Stimulated activated naive CD8-positive, alpha-beta T cell treated with anti-CD3 and anti-CD28 coated beads, Interleukin-15, amount 100 ng/mL, for 72 hours (primary cell): ENCODE measurements around the gene MPPED2.

Experiments
- ATAC-seq: fragments of 150-1000 bp; cut with Tn5 transposase; 2 replicates; pipeline ENCODE4 v1.10.0; 2021; ENCODE audit warnings: mild to moderate bottlenecking, moderate library complexity
- DNase-seq, 2 donors: peaks; one replicate each; pipeline ENCODE4 v3.0.0; 2021 to 2022
- H3K27ac Mint-ChIP-seq, 2 donors: one replicate each; pipeline ENCODE4 v1.8.0; 2022; ENCODE audit warnings: mild to moderate bottlenecking in 2 of 2, mixed read lengths in 2 of 2, moderate library complexity in 2 of 2
- H3K27me3 Mint-ChIP-seq: one replicate; pipeline ENCODE4 v1.8.0; 2022; ENCODE audit warnings: mixed read lengths
- H3K4me1 Mint-ChIP-seq: one replicate; pipeline ENCODE4 v1.8.0; 2022; ENCODE audit warnings: mild to moderate bottlenecking, mixed read lengths
- H3K4me3 Mint-ChIP-seq, 2 donors: one replicate each; pipeline ENCODE4 v1.8.0; 2022; ENCODE audit warnings: mild to moderate bottlenecking in 2 of 2, mixed read lengths in 2 of 2, moderate library complexity in 1 of 2
- H3K9me3 Mint-ChIP-seq, 2 donors: one replicate each; pipeline ENCODE4 v1.8.0; 2022; ENCODE audit warnings: mixed read lengths in 2 of 2

MPPED2 gene

GRCh38 chr11:30465192-30465591 lies 121.0 kb downstream of the MPPED2 start:
- no peaks in the 10 kb centered on the region for H3K9me3 Mint-ChIP-seq

DNA sequence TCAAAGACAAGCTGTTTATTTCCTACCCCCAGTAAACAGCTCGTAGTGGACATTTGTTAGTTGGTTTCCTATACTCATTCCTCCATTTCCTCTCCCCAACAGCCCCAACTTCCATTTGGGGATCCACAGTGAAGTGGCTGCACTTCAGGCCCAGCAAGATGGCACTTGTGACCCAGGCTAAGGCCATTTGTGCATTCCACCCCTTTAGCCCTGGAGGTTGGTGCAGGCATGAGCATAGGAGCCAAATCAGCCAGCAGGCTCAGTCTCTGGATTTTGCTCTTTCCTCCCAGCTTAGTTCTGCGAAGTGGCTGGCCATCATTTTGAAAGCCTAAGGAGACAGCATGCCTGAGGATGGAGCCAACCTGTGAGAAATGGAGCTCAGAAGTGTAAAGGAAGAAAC lies 122.9 kb downstream of the MPPED2 start:
- Mint-ChIP-seq H3K27ac (no peak overlapping the region), H3K4me3 (no peak overlapping the region), H3K27me3 (peaks cover 21% of the 10 kb centered on the region), H3K4me1 (no peaks in the 10 kb centered on the region), H3K9me3 (no peaks in the 10 kb centered on the region)
- no peak for DNase-seq
- ATAC-seq: no peak

More at GRCh38 chr11:30465192-30465591, 121.0 kb downstream of the MPPED2 start:
- no peaks in the 10 kb centered on the region for H3K4me1 Mint-ChIP-seq
- no peak overlapping the region for H3K4me3 Mint-ChIP-seq
- ATAC-seq: no peak
- no peak overlapping the region for H3K27ac Mint-ChIP-seq
- H3K27me3 Mint-ChIP-seq: peaks cover 21% of the 10 kb centered on the region
- DNase-seq: no peak

DNA sequence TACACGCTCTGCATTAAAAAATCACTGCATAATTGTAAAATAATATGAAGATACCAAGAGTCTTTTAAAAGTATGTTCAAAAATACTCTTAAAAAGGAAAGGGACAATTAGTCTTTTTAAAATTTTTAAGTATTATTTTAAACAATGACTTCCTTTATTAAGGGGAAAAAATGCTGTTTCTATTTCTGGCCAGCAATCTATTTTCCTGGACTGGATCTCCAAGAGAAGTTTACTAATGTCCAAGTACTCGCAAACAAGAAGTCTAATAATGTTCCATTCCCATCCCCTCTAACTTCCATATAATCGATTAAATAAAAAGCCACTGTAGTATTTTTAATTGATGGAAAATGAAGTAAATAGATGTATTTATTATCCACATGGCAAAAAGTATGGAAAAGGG lies 123.7 kb downstream of the MPPED2 start:
- no peak overlapping the region for H3K4me3 Mint-ChIP-seq
- H3K9me3 Mint-ChIP-seq: no peaks in the 10 kb centered on the region
- H3K27me3 Mint-ChIP-seq: peaks cover 21% of the 10 kb centered on the region
- DNase-seq (no peak), ATAC-seq (no peak)
- H3K4me1 Mint-ChIP-seq: no peaks in the 10 kb centered on the region
- no peak overlapping the region for H3K27ac Mint-ChIP-seq

DNA sequence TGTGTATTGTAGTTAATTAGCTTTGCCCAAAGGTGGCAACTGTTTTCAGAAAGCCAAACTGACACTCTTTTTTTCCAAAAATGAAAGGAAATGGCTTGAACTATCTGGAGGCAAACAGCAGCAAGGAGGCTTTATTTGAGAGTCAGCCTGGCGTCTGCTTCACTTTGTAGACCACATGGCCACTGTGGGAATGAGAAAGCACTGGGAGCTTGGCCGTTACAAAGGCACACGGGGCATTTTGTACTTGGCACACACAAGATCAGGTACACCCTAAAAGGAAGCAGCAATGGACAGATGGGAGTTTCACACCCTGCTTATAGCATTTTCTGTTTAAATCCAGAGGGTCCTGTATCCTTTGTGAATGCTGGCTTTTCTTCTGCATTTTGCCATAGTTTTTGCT lies 126.3 kb downstream of the MPPED2 start:
- no peak for ATAC-seq
- Mint-ChIP-seq H3K9me3 (no peaks in the 10 kb centered on the region), H3K27ac (no peak overlapping the region), H3K4me3 (no peak overlapping the region), H3K4me1 (no peaks in the 10 kb centered on the region), H3K27me3 (peaks cover 21% of the 10 kb centered on the region)
- DNase-seq: no peak

- H3K9me3 Mint-ChIP-seq: no peaks in the 10 kb centered on the region
- no peaks in the 10 kb centered on the region for H3K4me1 Mint-ChIP-seq
- H3K27ac Mint-ChIP-seq: no peak overlapping the region
- no peak for DNase-seq
- no peak for ATAC-seq
- no peak overlapping the region for H3K4me3 Mint-ChIP-seq
- peaks cover 21% of the 10 kb centered on the region for H3K27me3 Mint-ChIP-seq
Measured at GRCh38 chr11:30459306-30459705, 126.8 kb downstream of the MPPED2 start.

GRCh38 chr11:30458541-30458940 lies 127.6 kb downstream of the MPPED2 start:
- DNase-seq: no peak
- Mint-ChIP-seq H3K27ac (no peak overlapping the region), H3K27me3 (peaks cover 21% of the 10 kb centered on the region), H3K4me3 (no peak overlapping the region), H3K9me3 (no peaks in the 10 kb centered on the region), H3K4me1 (no peaks in the 10 kb centered on the region)
- ATAC-seq: no peak

DNA sequence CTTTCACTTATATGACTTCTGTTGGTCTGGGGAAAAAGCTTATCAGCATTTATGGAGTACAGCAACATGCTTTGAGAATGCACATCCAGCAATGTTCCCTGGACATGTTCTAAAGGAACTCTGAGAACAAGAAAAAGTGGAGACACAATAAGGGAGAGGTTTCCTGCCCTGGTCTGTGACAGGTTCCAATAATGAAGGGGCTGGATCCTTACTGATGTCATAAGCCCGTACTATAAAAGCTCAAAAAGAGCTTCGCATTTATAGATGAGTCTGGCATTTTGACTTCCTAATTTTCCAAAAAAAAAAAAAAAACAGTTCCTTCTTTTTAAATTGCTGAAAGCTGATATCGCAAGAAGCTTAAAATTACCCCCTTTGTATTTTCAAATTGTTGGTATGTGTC lies 129.1 kb downstream of the MPPED2 start:
- no peak overlapping the region for H3K27ac Mint-ChIP-seq
- no peaks in the 10 kb centered on the region for H3K9me3 Mint-ChIP-seq
- no peak overlapping the region for H3K4me3 Mint-ChIP-seq
- no peaks in the 10 kb centered on the region for H3K4me1 Mint-ChIP-seq
- H3K27me3 Mint-ChIP-seq: peaks cover 18% of the 10 kb centered on the region
- DNase-seq (no peak), ATAC-seq (no peak)

DNA sequence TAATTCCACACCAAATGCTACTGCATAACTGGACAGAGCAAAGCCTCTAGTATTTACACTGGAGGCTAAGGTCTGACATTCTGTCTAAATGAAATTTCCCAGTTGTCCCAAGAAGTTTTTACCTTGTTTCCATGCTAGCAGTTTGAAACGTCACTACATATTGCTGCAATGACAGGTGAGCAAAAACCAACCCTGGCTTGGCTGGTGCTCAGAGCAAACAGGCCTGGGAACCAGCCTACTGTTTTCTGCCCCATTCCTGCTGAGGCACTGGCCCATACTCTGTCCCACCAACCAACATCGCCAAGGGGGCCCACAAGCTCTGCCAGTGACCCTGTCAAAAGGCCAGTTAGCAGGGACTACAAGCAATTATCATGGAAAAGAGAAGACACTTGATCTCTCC lies 131.1 kb downstream of the MPPED2 start:
- Mint-ChIP-seq H3K4me1 (no peaks in the 10 kb centered on the region), H3K27me3 (peaks cover 7% of the 10 kb centered on the region), H3K27ac (no peak overlapping the region), H3K9me3 (no peaks in the 10 kb centered on the region), H3K4me3 (no peak overlapping the region)
- DNase-seq: no peak
- no peak for ATAC-seq

GRCh38 chr11:30454541-30454940 lies 131.6 kb downstream of the MPPED2 start:
- H3K27me3 Mint-ChIP-seq: peaks cover 7% of the 10 kb centered on the region
- H3K9me3 Mint-ChIP-seq: no peaks in the 10 kb centered on the region
- no peak overlapping the region for H3K4me3 Mint-ChIP-seq
- H3K27ac Mint-ChIP-seq: no peak overlapping the region
- DNase-seq (no peak), ATAC-seq (no peak)
- H3K4me1 Mint-ChIP-seq: no peaks in the 10 kb centered on the region

GRCh38 chr11:30454111-30454510 lies 132.0 kb downstream of the MPPED2 start:
- DNase-seq (no peak), ATAC-seq (no peak)
- no peak overlapping the region for H3K27ac Mint-ChIP-seq
- no peaks in the 10 kb centered on the region for H3K4me1 Mint-ChIP-seq
- no peaks in the 10 kb centered on the region for H3K9me3 Mint-ChIP-seq
- peaks cover 11% of the 10 kb centered on the region for H3K27me3 Mint-ChIP-seq
- no peak overlapping the region for H3K4me3 Mint-ChIP-seq

DNA sequence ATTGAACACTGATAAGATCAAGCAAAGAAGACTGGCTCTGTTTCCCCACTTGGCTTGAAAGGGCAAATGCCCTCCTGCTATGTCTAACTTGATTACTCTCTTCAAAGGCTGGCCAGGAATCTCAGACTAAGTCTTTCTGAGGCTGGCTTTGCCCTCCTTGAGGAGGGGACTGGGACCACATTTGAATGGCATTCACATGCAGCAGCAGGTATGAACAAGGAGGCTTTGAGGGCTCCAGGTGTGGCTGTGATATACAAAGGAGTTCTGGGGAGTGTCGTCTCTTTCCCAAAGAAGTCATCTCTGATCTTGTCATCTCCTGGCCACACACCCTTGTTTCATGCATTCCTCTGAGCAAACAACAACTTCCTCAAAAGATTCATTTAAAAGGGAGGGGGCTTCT lies 132.4 kb downstream of the MPPED2 start:
- no peak overlapping the region for H3K4me3 Mint-ChIP-seq
- no peak for ATAC-seq
- no peaks in the 10 kb centered on the region for H3K4me1 Mint-ChIP-seq
- no peak overlapping the region for H3K27ac Mint-ChIP-seq
- peaks cover 14% of the 10 kb centered on the region for H3K27me3 Mint-ChIP-seq
- no peak for DNase-seq
- no peaks in the 10 kb centered on the region for H3K9me3 Mint-ChIP-seq

- Mint-ChIP-seq H3K4me1 (no peaks in the 10 kb centered on the region), H3K4me3 (no peak overlapping the region)
Measured at GRCh38 chr11:30452842-30453241, 133.3 kb downstream of the MPPED2 start.

DNA sequence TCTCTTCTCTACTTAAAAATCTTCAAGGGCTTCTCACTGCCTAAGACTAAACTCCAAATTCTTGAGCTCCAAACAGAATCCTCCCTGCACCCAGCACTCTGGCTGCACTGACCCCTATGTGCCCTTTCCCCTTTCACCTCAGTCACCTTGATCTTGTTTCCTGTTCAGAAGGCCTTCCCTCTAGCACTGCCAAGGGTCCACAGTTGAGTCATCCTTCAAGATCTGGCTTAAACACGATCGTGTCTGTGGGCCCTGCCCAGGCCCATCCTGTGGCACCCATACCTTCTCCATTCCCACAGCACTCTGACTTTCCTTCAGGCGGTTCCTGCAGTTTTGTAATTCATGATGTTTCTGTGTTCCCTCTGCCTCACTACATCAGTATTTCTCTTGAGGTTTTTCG lies 134.0 kb downstream of the MPPED2 start:
- ATAC-seq (no peak), DNase-seq (no peak)
- no peak overlapping the region for H3K4me3 Mint-ChIP-seq
- peaks cover 14% of the 10 kb centered on the region for H3K27me3 Mint-ChIP-seq
- H3K9me3 Mint-ChIP-seq: no peaks in the 10 kb centered on the region
- H3K27ac Mint-ChIP-seq: no peak overlapping the region
- H3K4me1 Mint-ChIP-seq: no peaks in the 10 kb centered on the region

More at GRCh38 chr11:30452842-30453241, 133.3 kb downstream of the MPPED2 start:
- Mint-ChIP-seq H3K9me3 (no peaks in the 10 kb centered on the region), H3K27me3 (peaks cover 14% of the 10 kb centered on the region), H3K27ac (no peak overlapping the region)
- DNase-seq (no peak), ATAC-seq (no peak)

DNA sequence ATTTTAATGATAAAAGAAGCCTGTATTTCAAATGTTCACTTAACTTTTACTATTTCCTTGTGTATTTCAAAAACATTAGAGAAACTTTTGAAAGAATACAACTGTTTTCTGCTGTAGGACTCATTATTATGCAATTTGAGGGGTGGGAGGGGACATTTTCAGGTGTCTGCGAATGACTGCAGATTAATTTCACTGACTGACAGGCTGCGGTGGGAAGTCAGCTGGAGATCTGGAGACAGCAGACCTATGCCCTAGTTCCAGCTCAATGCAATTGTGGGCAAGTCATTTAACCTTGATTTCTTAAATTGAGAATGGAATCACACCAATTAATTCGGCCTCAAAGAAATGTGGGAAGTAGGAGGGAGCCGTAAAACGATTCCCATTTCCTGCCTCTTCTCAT lies 134.5 kb downstream of the MPPED2 start:
- no peaks in the 10 kb centered on the region for H3K9me3 Mint-ChIP-seq

DNA sequence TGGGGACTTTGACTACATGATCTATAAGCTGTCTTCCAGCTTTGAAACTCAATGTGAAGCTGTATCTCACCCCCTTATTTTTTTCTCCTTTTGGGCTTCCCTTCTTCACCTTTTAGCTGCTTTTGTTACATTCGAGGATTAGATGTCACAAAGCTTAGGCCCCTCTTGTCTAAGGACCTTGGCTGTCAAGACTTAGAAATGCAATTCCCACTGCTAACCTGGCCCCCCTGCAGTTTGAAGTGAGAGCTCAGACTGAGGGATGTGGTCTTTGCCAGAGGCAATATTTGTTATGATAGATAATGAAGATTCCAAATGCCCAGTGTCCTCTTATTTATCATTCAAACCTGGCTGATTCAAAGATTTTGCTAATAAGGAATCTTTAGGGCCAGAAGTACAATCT lies 135.0 kb downstream of the MPPED2 start:
- no peak overlapping the region for H3K27ac Mint-ChIP-seq
- ATAC-seq: no peak
- no peak for DNase-seq
- H3K9me3 Mint-ChIP-seq: no peaks in the 10 kb centered on the region
- H3K27me3 Mint-ChIP-seq: peaks cover 14% of the 10 kb centered on the region
- no peak overlapping the region for H3K4me3 Mint-ChIP-seq
- H3K4me1 Mint-ChIP-seq: no peaks in the 10 kb centered on the region

More for the DNA sequence above, 134.5 kb downstream of the MPPED2 start:
- Mint-ChIP-seq H3K4me3 (no peak overlapping the region), H3K27me3 (peaks cover 14% of the 10 kb centered on the region), H3K4me1 (no peaks in the 10 kb centered on the region), H3K27ac (no peak overlapping the region)
- no peak for ATAC-seq
- DNase-seq: no peak

GRCh38 chr11:30447058-30447640 lies 139.0 kb downstream of the MPPED2 start:
- Mint-ChIP-seq H3K27me3 (peaks cover 8% of the 10 kb centered on the region), H3K4me3 (no peak overlapping the region), H3K27ac (no peak overlapping the region), H3K9me3 (no peaks in the 10 kb centered on the region), H3K4me1 (no peaks in the 10 kb centered on the region)
- no peak for ATAC-seq
- no peak for DNase-seq

DNA sequence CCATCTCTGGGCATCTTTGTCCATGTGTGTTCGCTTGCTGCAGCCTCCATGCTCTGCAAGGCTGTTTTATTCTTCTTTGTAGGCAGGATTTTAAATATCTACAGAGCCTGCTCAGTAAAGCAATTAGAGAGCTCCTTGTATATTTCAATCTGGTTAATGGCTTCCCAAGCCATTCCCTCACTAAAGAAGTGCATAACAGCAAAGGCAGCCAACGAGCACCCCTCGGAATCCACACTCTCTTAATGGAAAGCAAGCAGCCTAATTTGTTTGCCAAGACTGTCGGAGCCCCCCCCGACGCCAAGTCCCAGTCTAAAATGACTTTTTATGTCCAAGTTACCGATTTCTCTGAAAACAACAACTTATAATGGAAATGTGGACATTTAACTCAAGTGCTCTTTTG lies 139.6 kb downstream of the MPPED2 start:
- peaks cover 8% of the 10 kb centered on the region for H3K27me3 Mint-ChIP-seq
- ATAC-seq (no peak), DNase-seq (no peak)
- no peaks in the 10 kb centered on the region for H3K4me1 Mint-ChIP-seq
- no peak overlapping the region for H3K4me3 Mint-ChIP-seq
- H3K27ac Mint-ChIP-seq: no peak overlapping the region
- H3K9me3 Mint-ChIP-seq: no peaks in the 10 kb centered on the region
